ENCODE results near the gene UBALD1.

GRCh38 chr16:4634768-4635167 lies 20.1 kb upstream of the UBALD1 start:
- TF ChIP-seq, protein P1, sequence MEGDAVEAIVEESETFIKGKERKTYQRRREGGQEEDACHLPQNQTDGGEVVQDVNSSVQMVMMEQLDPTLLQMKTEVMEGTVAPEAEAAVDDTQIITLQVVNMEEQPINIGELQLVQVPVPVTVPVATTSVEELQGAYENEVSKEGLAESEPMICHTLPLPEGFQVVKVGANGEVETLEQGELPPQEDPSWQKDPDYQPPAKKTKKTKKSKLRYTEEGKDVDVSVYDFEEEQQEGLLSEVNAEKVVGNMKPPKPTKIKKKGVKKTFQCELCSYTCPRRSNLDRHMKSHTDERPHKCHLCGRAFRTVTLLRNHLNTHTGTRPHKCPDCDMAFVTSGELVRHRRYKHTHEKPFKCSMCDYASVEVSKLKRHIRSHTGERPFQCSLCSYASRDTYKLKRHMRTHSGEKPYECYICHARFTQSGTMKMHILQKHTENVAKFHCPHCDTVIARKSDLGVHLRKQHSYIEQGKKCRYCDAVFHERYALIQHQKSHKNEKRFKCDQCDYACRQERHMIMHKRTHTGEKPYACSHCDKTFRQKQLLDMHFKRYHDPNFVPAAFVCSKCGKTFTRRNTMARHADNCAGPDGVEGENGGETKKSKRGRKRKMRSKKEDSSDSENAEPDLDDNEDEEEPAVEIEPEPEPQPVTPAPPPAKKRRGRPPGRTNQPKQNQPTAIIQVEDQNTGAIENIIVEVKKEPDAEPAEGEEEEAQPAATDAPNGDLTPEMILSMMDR (conservative IDR thresholded peaks at IDR 0.05), result no peak
- no peak for TF ChIP-seq EZH2 (IDR thresholded peaks at IDR 0.05; ENCODE audit: low read depth)

All from PC-9 (cell line).